H9 (cell line): ENCODE results near the gene CCDC12. TPM values are rescaled to one million over a fixed set of nuclear protein-coding genes. Genes with fewer than 3 reads are reported as not detected.
A peak's percentile ranks its signal among the peaks of the same experiment; 100 is the strongest.

Experiments used
- DNase-seq: peaks from one replicate; pipeline ENCODE4 v3.0.0-alpha.2; 2017
- H2AFZ ChIP-seq: one replicate; pipeline ENCODE4 v1.6.1; 2013; ENCODE audit warnings: mild to moderate bottlenecking, low read length, control low read depth, moderate library complexity
- H2AK5ac ChIP-seq: 2 replicates; pipeline ENCODE4 v1.6.1; 2013; ENCODE audit warnings: low read length, control low read depth, mixed read lengths; ENCODE audit not compliant: insufficient read length
- H2BK120ac ChIP-seq: one replicate; pipeline ENCODE4 v1.6.1; 2013; ENCODE audit warnings: low read depth, mild to moderate bottlenecking, low read length, control low read depth, inconsistent platforms; ENCODE audit not compliant: poor library complexity, severe bottlenecking
- H2BK12ac ChIP-seq: 2 replicates; pipeline ENCODE4 v1.6.1; 2013; ENCODE audit warnings: low read length, control low read depth, mixed read lengths, low read depth; ENCODE audit not compliant: insufficient read length
- H2BK15ac ChIP-seq: 2 replicates; pipeline ENCODE4 v1.6.1; 2013; ENCODE audit warnings: low read depth, low read length, control low read depth
- H2BK20ac ChIP-seq: one replicate; pipeline ENCODE4 v1.6.1; 2013; ENCODE audit warnings: low read depth, mild to moderate bottlenecking, low read length, control low read depth, inconsistent platforms; ENCODE audit not compliant: poor library complexity, severe bottlenecking
- H2BK5ac ChIP-seq: 2 replicates; pipeline ENCODE4 v1.6.1; 2013; ENCODE audit warnings: low read length, control low read depth, mixed read lengths; ENCODE audit not compliant: insufficient read length
- H3K14ac ChIP-seq: 2 replicates; pipeline ENCODE4 v1.6.1; 2013; ENCODE audit warnings: low read length, control low read depth; ENCODE audit not compliant: insufficient read depth
- H3K18ac ChIP-seq: 2 replicates; pipeline ENCODE4 v1.6.1; 2013; ENCODE audit warnings: low read depth, mild to moderate bottlenecking, mixed read lengths, low read length, control low read depth; ENCODE audit not compliant: insufficient read length
- H3K23ac ChIP-seq: 2 replicates; pipeline ENCODE4 v1.6.1; 2013; ENCODE audit warnings: low read length, control low read depth, mixed read lengths, low read depth; ENCODE audit not compliant: insufficient read length
- H3K23me2 ChIP-seq: 2 replicates; pipeline ENCODE4 v1.6.1; 2013; ENCODE audit warnings: low read depth, mild to moderate bottlenecking, mixed read lengths, low read length, control low read depth; ENCODE audit not compliant: insufficient read length, poor library complexity, severe bottlenecking
- H3K27ac ChIP-seq: 2 replicates; pipeline ENCODE4 v1.5.1; 2013; ENCODE audit warnings: low read length, control low read depth, mixed read lengths, low read depth; ENCODE audit not compliant: insufficient read length
- H3K27me3 ChIP-seq: 2 replicates; pipeline ENCODE4 v1.6.1; 2013; ENCODE audit warnings: low read length, control low read depth, inconsistent platforms; ENCODE audit not compliant: insufficient read depth
- H3K4ac ChIP-seq: 2 replicates; pipeline ENCODE4 v1.6.1; 2013; ENCODE audit warnings: low read depth, mild to moderate bottlenecking, control low read depth, inconsistent platforms, low read length, moderate library complexity
- H3K4me1 ChIP-seq: 2 replicates; pipeline ENCODE4 v1.6.1; 2013; ENCODE audit warnings: low read length, control low read depth, inconsistent platforms; ENCODE audit not compliant: insufficient read depth
- H3K4me2 ChIP-seq: 2 replicates; pipeline ENCODE4 v1.6.1; 2013; ENCODE audit warnings: low read length, control low read depth, mixed read lengths; ENCODE audit not compliant: insufficient read length, insufficient read depth
- H3K56ac ChIP-seq: 2 replicates; pipeline ENCODE4 v1.6.1; 2013; ENCODE audit warnings: low read depth, mild to moderate bottlenecking, mixed read lengths, low read length, control low read depth; ENCODE audit not compliant: insufficient read length
- H3K79me1 ChIP-seq: 2 replicates; pipeline ENCODE4 v1.6.1; 2013; ENCODE audit warnings: low read depth, mild to moderate bottlenecking, moderate library complexity, low read length, control low read depth, inconsistent platforms; ENCODE audit not compliant: insufficient read depth, poor library complexity, severe bottlenecking
- H3K79me2 ChIP-seq: 2 replicates; pipeline ENCODE4 v1.6.1; 2013; ENCODE audit warnings: low read length, control low read depth, inconsistent platforms; ENCODE audit not compliant: insufficient read depth
- H3K9ac ChIP-seq: 2 replicates; pipeline ENCODE4 v1.6.1; 2013; ENCODE audit warnings: low read length, control low read depth, mixed read lengths; ENCODE audit not compliant: insufficient read length; ENCODE audit errors: extremely low read depth
- H3K9me3 ChIP-seq: one replicate; pipeline ENCODE4 v1.6.1; 2013; ENCODE audit warnings: low read depth, low read length, inconsistent platforms; ENCODE audit not compliant: control insufficient read depth
- H3T11ph ChIP-seq: one replicate; pipeline ENCODE4 v1.6.1; 2013; ENCODE audit warnings: mild to moderate bottlenecking, low read length, control low read depth, inconsistent platforms
- H4K20me1 ChIP-seq: one replicate; pipeline ENCODE4 v1.6.1; 2013; ENCODE audit not compliant: control insufficient read depth, insufficient read length, insufficient read depth
- H4K5ac ChIP-seq: 2 replicates; pipeline ENCODE4 v1.6.1; 2013; ENCODE audit warnings: low read depth, mild to moderate bottlenecking, mixed read lengths, low read length, control low read depth; ENCODE audit not compliant: insufficient read length
- H4K8ac ChIP-seq: replicated peaks from 2 replicates; pipeline ENCODE4 v1.6.1; 2013; ENCODE audit warnings: low read length, control low read depth, mixed read lengths, low read depth; ENCODE audit not compliant: insufficient read length
- H4K91ac ChIP-seq: 2 replicates; pipeline ENCODE4 v1.6.1; 2013; ENCODE audit warnings: low read depth, mild to moderate bottlenecking, moderate library complexity, mixed read lengths, low read length, control low read depth; ENCODE audit not compliant: insufficient read length
- H3K27ac Mint-ChIP-seq, 3 experiments: 2 replicates in 2 of 3; 3 replicates in 1 of 3; pipeline ENCODE4 v1.8.0; 2020 to 2021; ENCODE audit warnings: mixed read lengths in 3 of 3, mild to moderate bottlenecking in 1 of 3, moderate library complexity in 1 of 3
- H3K27me3 Mint-ChIP-seq: 2 replicates; pipeline ENCODE4 v1.8.0; 2021; ENCODE audit warnings: low read depth, mild to moderate bottlenecking, moderate library complexity, mixed read lengths
- H3K36me3 Mint-ChIP-seq, 3 experiments: 2 replicates in 2 of 3; 3 replicates in 1 of 3; pipeline ENCODE4 v1.8.0; 2020 to 2021; ENCODE audit warnings: low read depth in 3 of 3, mixed read lengths in 3 of 3; ENCODE audit not compliant: insufficient read depth in 1 of 3
- H3K4me1 Mint-ChIP-seq, 2 experiments: 2 replicates each; pipeline ENCODE4 v1.8.0; 2020; ENCODE audit warnings: mixed read lengths in 2 of 2
- H3K4me3 Mint-ChIP-seq, 2 experiments: 2 replicates in 1 of 2; 3 replicates in 1 of 2; pipeline ENCODE4 v1.8.0; 2020 to 2021; ENCODE audit warnings: mild to moderate bottlenecking in 2 of 2, mixed read lengths in 2 of 2, moderate library complexity in 1 of 2
- H3K9me3 Mint-ChIP-seq, 2 experiments: 2 replicates in 1 of 2; 3 replicates in 1 of 2; pipeline ENCODE4 v1.8.0; 2020; ENCODE audit warnings: mild to moderate bottlenecking in 2 of 2, mixed read lengths in 2 of 2, moderate library complexity in 1 of 2
- WGBS: extraction: QIAGEN DNeasy Blood & Tissue Kit; methylation state at CpG from one replicate; pipeline ENCODE4 v1.1.7; 2013; ENCODE audit warnings: missing lambda C conversion rate, low lambda C conversion rate, mixed read lengths; ENCODE audit not compliant: insufficient read length; ENCODE audit errors: extremely low coverage; 5-methylcytosine and 5-hydroxymethylcytosine counted together
- total RNA-seq: library from RNA; stranded (reverse); gene quantifications from 2 replicates; pipeline ENCODE4 v1.2.1, GENCODE V29; 2021
- TF ChIP-seq, protein P1 (sequence below): fragments of 200-600 bp; sonication (generic); conservative IDR thresholded peaks from 3 replicates; pipeline ENCODE4 v1.8.0; 2021; ENCODE audit warnings: antibody characterized with exemption, mild to moderate bottlenecking

Gene CCDC12
- total RNA-seq, 1 experiment from 2014 or later = 54.0 TPM

DNA sequence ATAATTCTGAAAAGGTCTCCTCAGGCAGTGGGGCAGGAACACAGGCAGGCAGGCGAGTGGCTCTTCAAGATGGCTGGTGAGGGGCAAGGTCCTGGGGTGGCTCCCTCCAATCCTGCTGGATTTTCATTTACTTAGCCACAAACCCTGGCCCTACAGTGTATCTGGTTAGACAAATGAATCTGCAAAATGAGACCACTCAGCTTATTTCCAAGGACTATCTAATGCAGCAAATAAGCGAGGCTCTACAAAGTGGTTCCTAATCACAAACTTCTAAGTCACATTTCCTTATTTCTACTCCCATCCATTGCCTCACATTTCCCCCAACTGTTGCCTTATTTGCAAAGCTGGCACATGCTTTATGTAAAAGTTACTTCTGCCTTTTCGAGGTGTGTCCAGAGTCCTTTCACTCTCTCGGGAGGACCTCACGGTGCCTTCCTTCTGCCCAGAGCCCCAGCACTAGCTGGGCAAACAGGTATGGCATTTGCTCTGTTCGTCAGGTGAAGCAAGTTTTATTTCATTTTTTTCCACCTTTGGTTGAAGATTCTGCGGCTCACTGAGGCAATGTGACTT, 40.5 kb downstream of the CCDC12 start:
- Mint-ChIP-seq H3K9me3 (no peaks in the 10 kb centered on the region), H3K27ac (peak overlapping the region in 2 of 3 experiments; percentile 93 to 94; a peak in 4 of 7 replicates), H3K4me3 (no peak overlapping the region), H3K27me3 (no peaks in the 10 kb centered on the region), H3K36me3 (peaks cover 20 to 41% (median 40%) of the 10 kb centered on the region in 3 experiments; a peak in 6 of 7 replicates), H3K4me1 (peaks cover 36% of the 10 kb centered on the region in 2 experiments)
- H3K4me1 ChIP-seq = peaks cover 8% of the 10 kb centered on the region; the same call in 1 of the 2 replicates
- no peak overlapping the region for H3K14ac ChIP-seq
- H2BK12ac ChIP-seq = no peak overlapping the region
- no peak overlapping the region for H3K4ac ChIP-seq
- H4K5ac ChIP-seq = no peak overlapping the region
- H3K79me2 ChIP-seq = peaks cover 6% of the 10 kb centered on the region; the same call in 1 of the 2 replicates
- H3K27ac ChIP-seq = no peak overlapping the region
- peaks cover 4% of the 10 kb centered on the region for H3K79me1 ChIP-seq
- no CpG with 5 or more reads among the region's 7 CpGs for WGBS
- no peak overlapping the region for H3K18ac ChIP-seq
- H3T11ph ChIP-seq = no peak overlapping the region
- no peak overlapping the region for H2BK15ac ChIP-seq
- no peak overlapping the region for H2AFZ ChIP-seq
- no peaks in the 10 kb centered on the region for H3K27me3 ChIP-seq
- H4K8ac ChIP-seq = no peak overlapping the region
- no peak overlapping the region for H2BK20ac ChIP-seq
- H4K91ac ChIP-seq = no peak overlapping the region
- no peak overlapping the region for H2BK5ac ChIP-seq
- no peaks in the 10 kb centered on the region for H3K9me3 ChIP-seq
- no peaks in the 10 kb centered on the region for H4K20me1 ChIP-seq
- no peak for DNase-seq
- no peak overlapping the region for H2BK120ac ChIP-seq
- no peak overlapping the region for H3K56ac ChIP-seq
- no peak overlapping the region for H3K4me2 ChIP-seq
- TF ChIP-seq, protein P1, sequence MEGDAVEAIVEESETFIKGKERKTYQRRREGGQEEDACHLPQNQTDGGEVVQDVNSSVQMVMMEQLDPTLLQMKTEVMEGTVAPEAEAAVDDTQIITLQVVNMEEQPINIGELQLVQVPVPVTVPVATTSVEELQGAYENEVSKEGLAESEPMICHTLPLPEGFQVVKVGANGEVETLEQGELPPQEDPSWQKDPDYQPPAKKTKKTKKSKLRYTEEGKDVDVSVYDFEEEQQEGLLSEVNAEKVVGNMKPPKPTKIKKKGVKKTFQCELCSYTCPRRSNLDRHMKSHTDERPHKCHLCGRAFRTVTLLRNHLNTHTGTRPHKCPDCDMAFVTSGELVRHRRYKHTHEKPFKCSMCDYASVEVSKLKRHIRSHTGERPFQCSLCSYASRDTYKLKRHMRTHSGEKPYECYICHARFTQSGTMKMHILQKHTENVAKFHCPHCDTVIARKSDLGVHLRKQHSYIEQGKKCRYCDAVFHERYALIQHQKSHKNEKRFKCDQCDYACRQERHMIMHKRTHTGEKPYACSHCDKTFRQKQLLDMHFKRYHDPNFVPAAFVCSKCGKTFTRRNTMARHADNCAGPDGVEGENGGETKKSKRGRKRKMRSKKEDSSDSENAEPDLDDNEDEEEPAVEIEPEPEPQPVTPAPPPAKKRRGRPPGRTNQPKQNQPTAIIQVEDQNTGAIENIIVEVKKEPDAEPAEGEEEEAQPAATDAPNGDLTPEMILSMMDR = no peak
- no peaks in the 10 kb centered on the region for H3K23me2 ChIP-seq
- no peak overlapping the region for H3K9ac ChIP-seq
- no peak overlapping the region for H2AK5ac ChIP-seq
- no peak overlapping the region for H3K23ac ChIP-seq
